ENCODE results near the gene IPO9. TPM values are rescaled to one million over a fixed set of nuclear protein-coding genes. Genes with fewer than 3 reads are reported as not detected.

The IPO9 gene
- polyA plus RNA-seq, 1 experiment = 55.5 TPM

DNA sequence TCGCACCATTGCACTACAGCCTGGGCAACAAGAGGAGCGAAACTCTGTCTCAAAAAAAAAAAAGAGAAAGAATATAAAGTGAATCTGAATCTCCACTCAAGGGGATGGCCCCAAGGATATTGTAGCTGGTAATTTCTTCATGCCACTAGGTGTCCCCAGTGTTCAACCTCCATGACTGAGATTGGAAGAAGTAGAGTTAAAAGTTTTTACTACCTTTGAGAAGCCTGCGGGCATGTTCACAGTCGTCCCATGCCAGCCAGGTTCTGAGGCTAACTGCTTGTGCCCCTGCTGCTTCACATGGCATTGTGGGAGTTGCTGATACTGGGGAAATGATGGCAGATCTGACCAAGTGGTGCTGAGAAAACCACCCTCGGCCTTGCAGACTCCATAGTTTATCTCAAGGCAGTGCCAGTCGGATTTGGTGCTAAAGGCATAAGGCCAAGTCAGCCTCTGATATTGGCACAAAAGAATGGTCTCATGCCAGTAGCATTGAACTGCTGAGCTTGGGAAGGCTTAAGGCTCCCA, 49.0 kb downstream of the IPO9 start:
- DNase-seq (ENCODE audit: low read depth, low spot score) = no peak
- POLR2A ChIA-PET = interaction anchor here (0.5 to 1.2 kb wide), 3 partner anchors 9 to 79 kb away, joined by 3 to 8 read pairs (median 3); partner anchors contain the start of gene LMOD1
- CTCF ChIA-PET = interaction anchor here (0.5 to 8.4 kb wide), 24 partner anchors 9 to 366 kb away, joined by 3 to 61 read pairs (median 4); partner anchors contain the start of gene TIMM17A
- TF ChIP-seq, protein P1, sequence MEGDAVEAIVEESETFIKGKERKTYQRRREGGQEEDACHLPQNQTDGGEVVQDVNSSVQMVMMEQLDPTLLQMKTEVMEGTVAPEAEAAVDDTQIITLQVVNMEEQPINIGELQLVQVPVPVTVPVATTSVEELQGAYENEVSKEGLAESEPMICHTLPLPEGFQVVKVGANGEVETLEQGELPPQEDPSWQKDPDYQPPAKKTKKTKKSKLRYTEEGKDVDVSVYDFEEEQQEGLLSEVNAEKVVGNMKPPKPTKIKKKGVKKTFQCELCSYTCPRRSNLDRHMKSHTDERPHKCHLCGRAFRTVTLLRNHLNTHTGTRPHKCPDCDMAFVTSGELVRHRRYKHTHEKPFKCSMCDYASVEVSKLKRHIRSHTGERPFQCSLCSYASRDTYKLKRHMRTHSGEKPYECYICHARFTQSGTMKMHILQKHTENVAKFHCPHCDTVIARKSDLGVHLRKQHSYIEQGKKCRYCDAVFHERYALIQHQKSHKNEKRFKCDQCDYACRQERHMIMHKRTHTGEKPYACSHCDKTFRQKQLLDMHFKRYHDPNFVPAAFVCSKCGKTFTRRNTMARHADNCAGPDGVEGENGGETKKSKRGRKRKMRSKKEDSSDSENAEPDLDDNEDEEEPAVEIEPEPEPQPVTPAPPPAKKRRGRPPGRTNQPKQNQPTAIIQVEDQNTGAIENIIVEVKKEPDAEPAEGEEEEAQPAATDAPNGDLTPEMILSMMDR (IDR thresholded peaks at IDR 0.05; ENCODE audit: low read depth, low read length) = peak; percentile 74
- no peaks in the 10 kb centered on the region for H3K9me3 ChIP-seq (ENCODE audit: control insufficient read depth, insufficient read depth, low read length)
- H3K27me3 ChIP-seq (ENCODE audit: control insufficient read depth, insufficient read depth, low read length) = no peaks in the 10 kb centered on the region
- H3K4me3 ChIP-seq (ENCODE audit: low read depth, low read length) = no peak overlapping the region
- H3K27ac ChIP-seq (ENCODE audit: low read depth, low read length) = no peak overlapping the region

DNA sequence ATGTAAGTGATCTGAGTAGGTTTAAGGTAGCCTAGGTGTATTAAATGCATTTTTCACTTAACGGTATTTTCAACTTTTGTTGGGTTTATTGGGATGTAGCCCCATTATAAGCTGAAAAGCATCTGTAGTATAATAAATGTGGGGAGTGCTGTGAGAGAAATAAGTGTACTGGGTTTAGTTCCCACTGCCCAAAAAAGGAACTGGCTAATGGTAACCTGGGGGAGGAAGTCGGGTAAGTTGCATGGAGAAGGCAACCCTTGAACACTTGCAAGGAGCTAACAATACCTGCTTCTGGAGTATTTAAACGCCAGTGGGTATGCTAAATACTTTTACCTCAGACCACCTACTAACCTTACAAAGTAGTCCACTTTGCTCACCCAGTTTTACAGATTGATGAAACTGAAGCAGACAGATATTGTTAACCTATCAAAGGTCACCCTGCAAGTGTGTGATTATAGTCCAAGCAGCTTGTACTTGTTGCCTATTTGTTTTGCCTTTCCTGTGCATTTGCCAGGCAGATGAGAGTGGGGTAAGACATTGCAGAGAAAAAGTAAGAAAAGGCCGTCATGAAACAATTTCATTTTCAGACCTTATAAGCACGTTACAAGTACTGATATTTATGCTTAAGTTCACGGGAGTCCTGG, 52.1 kb downstream of the IPO9 start:
- POLR2A ChIA-PET = no interaction called here

DNA sequence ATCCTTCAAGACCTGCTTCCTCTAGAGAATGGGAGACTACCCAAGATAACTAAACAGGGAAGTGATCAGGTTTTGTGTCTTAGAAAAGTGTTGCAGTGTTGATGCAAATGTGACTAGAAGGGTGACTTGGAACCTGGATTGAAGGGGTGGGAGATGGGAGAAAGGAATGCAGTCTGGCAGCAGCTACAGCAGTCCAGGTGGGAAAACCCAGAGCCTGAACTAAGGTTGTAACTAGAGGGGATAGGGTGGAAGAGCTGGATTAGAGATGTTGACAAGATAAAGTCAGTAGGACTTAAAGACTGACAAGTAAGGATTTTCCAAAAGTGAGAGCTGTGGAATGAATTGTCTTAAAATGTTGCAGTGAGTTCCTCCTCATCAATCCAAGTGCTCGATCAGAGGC, 52.7 kb downstream of the IPO9 start:
- H3K27ac ChIP-seq (ENCODE audit: low read depth, low read length) = no peak overlapping the region
- ChIA-PET POLR2A (interaction anchor here (0.7 kb wide), 1 partner anchor 13 kb away, joined by 3 read pairs; no protein-coding TSS in a partner anchor), CTCF (interaction anchor here (1.3 to 8.4 kb wide), 4 partner anchors 8 to 254 kb away, joined by 3 to 61 read pairs (median 20); no protein-coding TSS in a partner anchor)
- no peak overlapping the region for H3K4me3 ChIP-seq (ENCODE audit: low read depth, low read length)
- TF ChIP-seq, protein P1 (IDR thresholded peaks at IDR 0.05; ENCODE audit: low read depth, low read length) = no peak
- no peaks in the 10 kb centered on the region for H3K9me3 ChIP-seq (ENCODE audit: control insufficient read depth, insufficient read depth, low read length)
- no peak for DNase-seq (ENCODE audit: low read depth, low spot score)
- no peaks in the 10 kb centered on the region for H3K27me3 ChIP-seq (ENCODE audit: control insufficient read depth, insufficient read depth, low read length)

More for the DNA sequence above, 52.1 kb downstream of the IPO9 start:
- no peak overlapping the region for H3K27ac ChIP-seq (ENCODE audit: low read depth, low read length)
- TF ChIP-seq, protein P1 (IDR thresholded peaks at IDR 0.05; ENCODE audit: low read depth, low read length) = no peak
- DNase-seq (ENCODE audit: low read depth, low spot score) = no peak
- H3K4me3 ChIP-seq (ENCODE audit: low read depth, low read length) = no peak overlapping the region
- CTCF ChIA-PET = interaction anchor here (1.0 to 8.4 kb wide), 5 partner anchors 8 to 255 kb away, joined by 3 to 61 read pairs (median 6); partner anchors contain the start of gene RNPEP
- no peaks in the 10 kb centered on the region for H3K9me3 ChIP-seq (ENCODE audit: control insufficient read depth, insufficient read depth, low read length)
- H3K27me3 ChIP-seq (ENCODE audit: control insufficient read depth, insufficient read depth, low read length) = no peaks in the 10 kb centered on the region

DNA sequence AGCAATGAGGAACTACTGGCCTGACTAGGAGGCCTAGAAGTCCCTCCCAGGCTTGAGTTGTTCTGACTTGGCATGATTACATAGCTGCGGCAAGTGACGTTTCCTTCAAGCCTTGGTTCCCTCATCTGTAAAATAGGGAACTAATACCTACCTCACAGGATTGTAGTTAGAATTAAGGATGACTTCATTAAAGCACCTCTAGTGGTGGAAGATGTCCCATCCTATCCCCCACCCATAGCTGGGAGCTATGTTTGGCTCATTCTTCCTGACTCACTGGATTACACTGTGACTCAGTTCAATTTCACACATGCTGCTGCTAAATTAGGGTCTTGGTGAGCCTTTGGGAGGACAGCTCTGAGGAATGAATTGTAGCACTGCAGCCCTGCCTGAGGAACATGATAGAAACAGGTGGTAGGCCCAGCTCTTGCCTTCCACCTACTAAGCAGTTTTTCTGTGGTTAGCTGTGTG, 53.7 kb downstream of the IPO9 start:
- no peak overlapping the region for H3K4me3 ChIP-seq (ENCODE audit: low read depth, low read length)
- TF ChIP-seq, protein P1 (IDR thresholded peaks at IDR 0.05; ENCODE audit: low read depth, low read length) = peak; percentile 49
- POLR2A ChIA-PET = interaction anchor here (0.5 to 1.8 kb wide), 4 partner anchors 13 to 115 kb away, joined by 3 to 12 read pairs (median 8); partner anchors contain the start of gene LMOD1
- CTCF ChIA-PET = interaction anchor here (0.6 to 8.4 kb wide), 4 partner anchors 13 to 344 kb away, joined by 4 to 61 read pairs (median 18); partner anchors contain the start of gene NAV1
- H3K27ac ChIP-seq (ENCODE audit: low read depth, low read length) = peak overlapping the region; percentile 49
- no peaks in the 10 kb centered on the region for H3K27me3 ChIP-seq (ENCODE audit: control insufficient read depth, insufficient read depth, low read length)
- H3K9me3 ChIP-seq (ENCODE audit: control insufficient read depth, insufficient read depth, low read length) = no peaks in the 10 kb centered on the region
- DNase-seq (ENCODE audit: low read depth, low spot score) = no peak

All from AG04450 (cell line).